ENCODE data around the gene DNAJB6. TPM values are rescaled to one million over a fixed set of nuclear protein-coding genes. Genes with fewer than 3 reads are reported as not detected.

DNAJB6 gene
- total RNA-seq: 53.4 and 110 TPM in 2 replicates

DNA sequence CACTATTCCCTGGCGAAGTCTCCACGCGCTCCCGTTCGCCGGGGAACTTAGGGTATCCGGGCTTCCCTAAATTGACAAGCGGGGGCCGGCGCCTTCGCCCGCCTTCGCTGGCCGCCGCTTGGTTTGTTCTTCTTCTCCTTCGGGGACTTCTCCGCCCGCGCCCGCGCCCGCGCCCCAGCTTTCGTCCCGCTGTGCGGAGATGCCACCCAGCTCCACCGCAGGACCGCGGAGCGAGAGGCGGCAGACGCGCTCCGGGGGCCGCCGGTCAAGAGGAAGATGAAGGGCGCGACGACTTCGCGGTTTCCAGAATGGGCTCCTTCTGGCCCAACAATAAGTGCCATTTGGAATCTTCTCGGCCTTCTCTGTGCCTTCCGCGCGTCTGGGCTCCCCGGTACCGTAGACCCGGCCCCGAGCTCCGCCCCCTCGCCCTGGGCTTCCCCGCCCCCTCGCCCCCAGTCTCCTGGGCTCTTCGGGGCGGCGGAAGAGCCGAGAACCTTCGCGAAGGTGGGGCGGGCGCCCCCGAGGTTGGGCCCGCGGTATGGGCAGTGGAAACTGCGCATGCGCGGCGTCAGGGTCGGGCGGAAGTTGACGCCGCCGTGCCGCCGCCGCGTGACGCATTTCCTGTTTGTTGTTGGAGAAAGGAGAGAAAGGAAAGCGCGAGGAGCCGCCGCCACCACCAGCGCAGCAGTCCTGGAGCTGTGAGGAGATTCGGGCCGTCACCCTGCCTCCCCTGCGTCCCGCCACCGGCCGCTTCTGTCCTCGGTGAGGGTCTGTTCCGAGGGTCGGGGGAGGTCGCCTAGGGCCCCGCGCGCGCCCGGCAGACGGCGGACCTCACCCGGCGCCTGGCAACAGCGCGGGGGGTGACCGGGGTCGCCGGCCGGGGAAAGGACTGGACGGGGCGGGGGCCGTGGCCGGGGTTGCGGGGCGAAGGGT is at the start of gene DNAJB6:
TSS of gene DNAJB6 (plus strand) at position 622 of the 933 bp plus-strand sequence. CDS start 21,569 bp downstream, outside the sequence.

Other genes with a start within 250 kb of the DNAJB6 start
- gene UBE3C, start 198.1 kb upstream of the DNAJB6 start, total RNA-seq: 59.7 and 84.8 TPM in 2 replicates

All from placental epithelial cell (primary cell).